HG03175 (cell line): Measurements from ENCODE around the gene HOXD12.

Source experiments
- ATAC-seq: cut with Tn5 transposase; IDR thresholded peaks from one replicate; pipeline ENCODE4 v1.9.1; 2021; ENCODE audit warnings: mild to moderate bottlenecking, moderate library complexity; ENCODE audit not compliant: unreplicated experiment

HOXD12 gene

DNA sequence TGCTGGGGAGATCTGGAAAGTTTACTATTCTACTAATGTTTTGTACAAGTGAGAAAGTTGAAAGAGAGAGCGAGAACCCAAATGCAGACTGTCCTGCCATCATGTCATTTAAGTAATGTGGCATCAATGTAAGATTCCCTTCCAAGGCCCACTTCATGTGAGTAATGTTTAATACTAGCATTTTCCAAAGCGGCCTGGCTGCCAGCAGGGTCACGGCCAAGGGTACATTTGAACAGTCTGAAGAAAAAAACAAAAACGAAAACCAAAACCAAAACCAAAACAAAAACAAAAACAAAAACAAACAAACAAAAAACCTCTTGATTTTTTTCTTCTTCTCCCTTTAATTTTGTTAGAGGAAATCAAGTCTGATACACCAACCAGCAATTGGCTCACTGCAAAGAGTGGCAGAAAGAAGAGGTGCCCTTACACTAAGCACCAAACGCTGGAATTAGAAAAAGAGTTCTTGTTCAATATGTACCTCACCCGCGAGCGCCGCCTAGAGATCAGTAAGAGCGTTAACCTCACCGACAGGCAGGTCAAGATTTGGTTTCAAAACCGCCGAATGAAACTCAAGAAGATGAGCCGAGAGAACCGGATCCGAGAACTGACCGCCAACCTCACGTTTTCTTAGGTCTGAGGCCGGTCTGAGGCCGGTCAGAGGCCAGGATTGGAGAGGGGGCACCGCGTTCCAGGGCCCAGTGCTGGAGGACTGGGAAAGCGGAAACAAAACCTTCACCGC lies 19.2 kb downstream of the HOXD12 start:
- ATAC-seq, result no peak

GRCh38 chr2:176120364-176121189 lies 21.0 kb downstream of the HOXD12 start:
- no peak for ATAC-seq

GRCh38 chr2:176121190-176122051 lies 21.8 kb downstream of the HOXD12 start:
- no peak for ATAC-seq

- ATAC-seq, result no peak
Observed at GRCh38 chr2:176122052-176122682, 22.6 kb downstream of the HOXD12 start.

GRCh38 chr2:176122683-176123410 lies 23.3 kb downstream of the HOXD12 start, which contains the start of gene HOXD9:
HOXD9 (plus strand) TSS chr2:176122719; CDS start chr2:176122769, 50 bp downstream.
- ATAC-seq, result no peak

DNA sequence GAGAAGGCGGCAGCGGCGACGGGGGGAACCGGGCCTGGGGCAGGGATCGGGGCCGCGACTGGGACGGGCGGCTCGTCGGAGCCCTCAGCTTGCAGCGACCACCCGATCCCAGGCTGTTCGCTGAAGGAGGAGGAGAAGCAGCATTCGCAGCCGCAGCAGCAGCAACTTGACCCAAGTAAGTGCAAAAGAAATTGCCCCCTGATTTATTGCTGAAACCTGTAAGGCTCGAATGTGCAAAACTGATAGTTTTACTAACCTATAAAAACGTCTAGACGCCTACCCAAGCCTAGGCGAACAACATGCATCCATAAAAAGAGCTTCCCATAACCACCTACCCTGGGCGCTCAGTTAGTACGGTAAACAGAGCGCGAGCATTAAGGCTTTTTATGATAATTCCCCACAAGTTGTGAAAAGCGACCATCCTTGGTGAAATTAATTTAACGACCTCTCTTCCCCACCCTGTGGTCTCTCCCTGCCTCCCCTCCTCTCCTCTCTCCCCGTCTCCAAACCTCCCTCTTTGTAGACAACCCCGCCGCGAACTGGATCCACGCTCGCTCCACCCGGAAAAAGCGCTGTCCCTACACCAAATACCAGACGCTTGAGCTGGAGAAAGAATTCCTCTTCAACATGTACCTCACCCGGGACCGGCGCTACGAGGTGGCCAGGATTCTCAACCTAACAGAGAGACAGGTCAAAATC lies 24.0 kb downstream of the HOXD12 start:
- no peak for ATAC-seq

GRCh38 chr2:176124110-176124946 lies 24.7 kb downstream of the HOXD12 start:
- no peak for ATAC-seq

DNA sequence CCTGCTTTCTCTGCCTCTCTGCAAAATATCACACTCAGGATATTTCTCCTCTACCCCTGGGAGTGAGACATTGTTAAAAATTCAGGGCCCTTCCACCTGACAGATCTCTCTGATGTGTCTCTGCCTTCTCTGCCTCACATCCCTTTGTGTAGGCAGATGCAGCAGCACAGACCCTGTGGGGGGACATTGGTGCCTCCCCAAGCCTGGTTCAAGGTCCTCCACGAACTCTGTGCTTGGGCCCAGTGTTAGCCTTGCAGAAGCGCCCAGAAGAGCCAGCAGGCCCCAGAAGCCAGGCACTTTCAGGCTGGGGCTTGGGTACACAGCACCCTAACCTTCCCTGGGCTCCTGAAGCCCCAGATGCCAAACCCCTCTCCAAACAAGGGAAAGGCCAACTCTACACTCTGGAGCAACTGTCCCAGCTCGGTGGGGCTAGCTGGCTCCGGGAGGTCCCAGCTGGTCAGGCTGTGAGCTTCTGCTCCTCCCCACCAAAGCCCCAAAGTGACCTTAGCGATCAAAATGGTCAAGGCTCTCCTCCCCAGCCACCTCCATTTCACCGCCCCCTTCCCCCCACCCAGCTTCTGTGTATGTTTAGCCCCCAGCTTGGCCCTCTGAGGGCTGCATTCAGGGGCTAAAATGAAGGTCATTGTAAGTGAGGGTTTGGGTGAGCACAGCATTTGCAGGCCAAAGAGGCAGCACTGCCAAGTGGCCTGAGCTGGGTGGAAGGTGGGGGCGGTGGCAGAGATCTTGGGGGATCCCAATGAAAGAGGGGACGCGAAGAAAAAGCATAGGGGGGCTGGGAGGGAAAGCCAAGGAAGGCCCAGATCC lies 25.6 kb downstream of the HOXD12 start:
- ATAC-seq, result no peak

GRCh38 chr2:176125772-176126054 lies 26.1 kb downstream of the HOXD12 start:
- ATAC-seq, result no peak

DNA sequence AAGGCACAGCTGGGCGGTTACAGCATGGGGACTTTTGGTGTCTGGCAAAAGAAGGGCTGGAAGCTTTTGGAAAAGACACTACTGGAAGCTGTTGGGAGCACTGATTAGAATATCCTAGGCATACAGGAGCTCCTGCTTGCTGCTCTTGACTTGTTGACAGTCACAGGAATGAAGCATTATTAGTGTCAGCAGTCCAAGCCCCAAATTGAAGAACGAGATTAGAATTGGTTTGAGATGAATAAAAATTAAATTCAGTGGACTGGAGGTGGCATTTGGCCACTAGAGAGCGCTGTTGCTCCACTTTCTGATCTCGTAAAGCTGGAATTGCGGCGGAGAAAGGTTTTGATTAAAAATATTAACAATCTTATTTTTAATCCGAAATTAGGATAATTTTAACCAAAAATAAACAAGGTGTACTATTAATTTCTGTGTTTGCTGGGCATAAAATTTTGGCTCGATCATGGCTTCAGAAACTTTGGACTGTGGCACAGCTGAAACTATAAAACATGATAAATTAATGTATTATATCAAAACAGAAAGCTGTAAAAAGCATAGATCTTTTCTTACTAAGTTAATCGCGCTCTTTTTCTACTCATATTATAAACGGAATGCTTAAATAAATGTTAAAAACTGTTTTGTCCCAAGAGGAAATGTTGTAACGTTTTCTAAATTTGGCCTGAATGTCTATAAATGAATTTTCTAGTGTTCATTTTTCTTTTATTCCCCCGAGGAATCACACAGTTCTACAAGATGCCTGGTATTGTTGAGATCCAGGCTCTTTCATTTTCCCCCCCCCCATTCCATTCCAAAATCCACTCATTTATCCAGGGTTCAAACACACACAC lies 27.6 kb downstream of the HOXD12 start:
- no peak for ATAC-seq

DNA sequence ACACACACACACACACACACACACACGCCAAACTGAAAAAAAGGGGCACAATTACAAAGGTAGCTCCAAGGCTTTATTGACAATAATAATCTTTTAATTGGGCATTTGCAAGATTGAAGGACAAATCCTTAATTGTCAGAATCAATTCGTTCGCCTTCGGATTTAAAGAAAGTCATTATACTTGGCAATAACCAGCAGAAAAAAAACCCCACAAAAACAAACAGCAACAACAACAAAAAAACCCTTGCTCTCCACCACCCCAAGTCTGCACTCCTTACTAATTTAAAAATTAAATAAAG lies 28.1 kb downstream of the HOXD12 start:
- ATAC-seq, result no peak

GRCh38 chr2:176128172-176128981 lies 28.8 kb downstream of the HOXD12 start:
- ATAC-seq, result no peak

GRCh38 chr2:176128982-176129796 lies 29.6 kb downstream of the HOXD12 start, which contains the start of gene HOXD8:
HOXD8 (plus strand) TSS chr2:176129705; CDS start chr2:176130367, 662 bp downstream.
- ATAC-seq, result no peak

DNA sequence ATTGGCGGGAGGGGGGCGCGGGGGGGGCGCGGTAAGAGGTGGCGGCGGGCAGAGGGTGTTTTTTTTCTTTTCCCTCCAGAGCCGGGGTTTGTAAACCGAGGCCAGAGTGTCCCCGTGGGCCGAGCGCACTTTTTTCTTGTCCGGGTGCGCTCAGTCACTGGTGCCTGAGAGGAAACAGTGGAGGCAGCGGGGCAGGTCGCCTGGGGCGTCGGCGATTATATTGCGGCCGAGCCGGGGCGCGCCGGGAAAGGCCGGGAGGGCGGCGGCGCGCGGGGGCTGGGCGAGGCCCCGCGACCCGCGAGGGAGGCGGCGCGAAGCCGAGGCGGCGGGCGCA lies 30.2 kb downstream of the HOXD12 start:
- no peak for ATAC-seq

GRCh38 chr2:176130147-176130956 lies 30.8 kb downstream of the HOXD12 start:
- no peak for ATAC-seq
